Measurements from ENCODE around the gene KCNIP1. TPM values are rescaled to one million over a fixed set of nuclear protein-coding genes. Genes with fewer than 3 reads are reported as not detected.

KCNIP1 gene
- polyA plus RNA-seq, 1 donor from 2014 or later, result 13.8 TPM

DNA sequence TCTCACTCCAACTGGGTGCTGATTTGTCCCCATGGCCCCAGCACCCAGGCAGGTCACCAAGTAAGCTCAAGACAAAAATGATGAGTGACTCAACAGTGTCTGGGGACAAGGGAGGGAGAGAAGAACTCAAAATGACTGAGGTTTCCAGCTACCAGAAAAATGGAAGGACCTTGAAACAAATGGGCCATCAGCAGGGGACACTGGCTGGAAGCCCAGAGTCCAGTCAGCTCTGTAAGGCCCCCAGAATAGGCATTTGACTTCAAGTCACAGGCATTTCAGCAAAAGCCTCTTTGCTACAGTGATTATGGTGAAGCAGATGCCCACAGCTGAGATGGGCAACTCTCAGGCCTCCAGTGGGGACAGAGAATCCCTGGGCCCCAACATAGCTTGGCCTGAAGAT is 140.7 kb downstream of the KCNIP1 start:
- Histone ChIP-seq H3K27ac (ENCODE audit: low read length) (no peak overlapping the region), H2AFZ (ENCODE audit: low read depth, low read length) (no peak overlapping the region), H3K9me3 (ENCODE audit: low read length) (no peaks in the 10 kb centered on the region), H3K9ac (ENCODE audit: low read length) (no peak overlapping the region), H3K36me3 (ENCODE audit: insufficient read depth, low read length) (no peaks in the 10 kb centered on the region), H3K9me2 (ENCODE audit: insufficient read depth, low read length) (no peaks in the 10 kb centered on the region), H3K4me2 (ENCODE audit: low read length) (no peak overlapping the region), H3K4me3 (ENCODE audit: low read length) (no peak overlapping the region), H4K20me1 (ENCODE audit: insufficient read depth) (no peaks in the 10 kb centered on the region), H3K27me3 (ENCODE audit: insufficient read depth, low read depth, low read length) (no peaks in the 10 kb centered on the region), H3F3A (ENCODE audit: insufficient read depth, low read length, poor library complexity, severe bottlenecking) (no peaks in the 10 kb centered on the region), H3K79me2 (replicated peaks; ENCODE audit: insufficient read depth, low read length) (no peaks in the 10 kb centered on the region)
- TF ChIP-seq TAF1 (IDR thresholded peaks at IDR 0.05; ENCODE audit: low read depth) (no peak), EP300 (conservative IDR thresholded peaks at IDR 0.05; ENCODE audit: poor library complexity, severe bottlenecking) (no peak), SMC3 (conservative IDR thresholded peaks at IDR 0.05; ENCODE audit: poor library complexity) (no peak), EZH2 (IDR thresholded peaks at IDR 0.05; ENCODE audit: borderline replicate concordance, insufficient read depth, low read length, poor library complexity, severe bottlenecking) (no peak), MXI1 (conservative IDR thresholded peaks at IDR 0.05; ENCODE audit: poor library complexity, severe bottlenecking) (no peak), POLR2AphosphoS5 (IDR thresholded peaks at IDR 0.05) (no peak), RAD21 (conservative IDR thresholded peaks at IDR 0.05) (no peak)
- TF ChIP-seq, protein P1, sequence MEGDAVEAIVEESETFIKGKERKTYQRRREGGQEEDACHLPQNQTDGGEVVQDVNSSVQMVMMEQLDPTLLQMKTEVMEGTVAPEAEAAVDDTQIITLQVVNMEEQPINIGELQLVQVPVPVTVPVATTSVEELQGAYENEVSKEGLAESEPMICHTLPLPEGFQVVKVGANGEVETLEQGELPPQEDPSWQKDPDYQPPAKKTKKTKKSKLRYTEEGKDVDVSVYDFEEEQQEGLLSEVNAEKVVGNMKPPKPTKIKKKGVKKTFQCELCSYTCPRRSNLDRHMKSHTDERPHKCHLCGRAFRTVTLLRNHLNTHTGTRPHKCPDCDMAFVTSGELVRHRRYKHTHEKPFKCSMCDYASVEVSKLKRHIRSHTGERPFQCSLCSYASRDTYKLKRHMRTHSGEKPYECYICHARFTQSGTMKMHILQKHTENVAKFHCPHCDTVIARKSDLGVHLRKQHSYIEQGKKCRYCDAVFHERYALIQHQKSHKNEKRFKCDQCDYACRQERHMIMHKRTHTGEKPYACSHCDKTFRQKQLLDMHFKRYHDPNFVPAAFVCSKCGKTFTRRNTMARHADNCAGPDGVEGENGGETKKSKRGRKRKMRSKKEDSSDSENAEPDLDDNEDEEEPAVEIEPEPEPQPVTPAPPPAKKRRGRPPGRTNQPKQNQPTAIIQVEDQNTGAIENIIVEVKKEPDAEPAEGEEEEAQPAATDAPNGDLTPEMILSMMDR (IDR thresholded peaks at IDR 0.05; ENCODE audit: poor library complexity, severe bottlenecking), result no peak
- TF ChIP-seq, protein P2, sequence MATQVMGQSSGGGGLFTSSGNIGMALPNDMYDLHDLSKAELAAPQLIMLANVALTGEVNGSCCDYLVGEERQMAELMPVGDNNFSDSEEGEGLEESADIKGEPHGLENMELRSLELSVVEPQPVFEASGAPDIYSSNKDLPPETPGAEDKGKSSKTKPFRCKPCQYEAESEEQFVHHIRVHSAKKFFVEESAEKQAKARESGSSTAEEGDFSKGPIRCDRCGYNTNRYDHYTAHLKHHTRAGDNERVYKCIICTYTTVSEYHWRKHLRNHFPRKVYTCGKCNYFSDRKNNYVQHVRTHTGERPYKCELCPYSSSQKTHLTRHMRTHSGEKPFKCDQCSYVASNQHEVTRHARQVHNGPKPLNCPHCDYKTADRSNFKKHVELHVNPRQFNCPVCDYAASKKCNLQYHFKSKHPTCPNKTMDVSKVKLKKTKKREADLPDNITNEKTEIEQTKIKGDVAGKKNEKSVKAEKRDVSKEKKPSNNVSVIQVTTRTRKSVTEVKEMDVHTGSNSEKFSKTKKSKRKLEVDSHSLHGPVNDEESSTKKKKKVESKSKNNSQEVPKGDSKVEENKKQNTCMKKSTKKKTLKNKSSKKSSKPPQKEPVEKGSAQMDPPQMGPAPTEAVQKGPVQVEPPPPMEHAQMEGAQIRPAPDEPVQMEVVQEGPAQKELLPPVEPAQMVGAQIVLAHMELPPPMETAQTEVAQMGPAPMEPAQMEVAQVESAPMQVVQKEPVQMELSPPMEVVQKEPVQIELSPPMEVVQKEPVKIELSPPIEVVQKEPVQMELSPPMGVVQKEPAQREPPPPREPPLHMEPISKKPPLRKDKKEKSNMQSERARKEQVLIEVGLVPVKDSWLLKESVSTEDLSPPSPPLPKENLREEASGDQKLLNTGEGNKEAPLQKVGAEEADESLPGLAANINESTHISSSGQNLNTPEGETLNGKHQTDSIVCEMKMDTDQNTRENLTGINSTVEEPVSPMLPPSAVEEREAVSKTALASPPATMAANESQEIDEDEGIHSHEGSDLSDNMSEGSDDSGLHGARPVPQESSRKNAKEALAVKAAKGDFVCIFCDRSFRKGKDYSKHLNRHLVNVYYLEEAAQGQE (IDR thresholded peaks at IDR 0.05; ENCODE audit: borderline replicate concordance), result no peak

GRCh38 chr5:170648541-170648940 is 144.7 kb downstream of the KCNIP1 start:
- H3K27me3 ChIP-seq (ENCODE audit: insufficient read depth, low read depth, low read length), result no peaks in the 10 kb centered on the region
- no peak for TF ChIP-seq EP300 (conservative IDR thresholded peaks at IDR 0.05; ENCODE audit: poor library complexity, severe bottlenecking)
- TF ChIP-seq POLR2AphosphoS5 (IDR thresholded peaks at IDR 0.05), result no peak
- TF ChIP-seq TAF1 (IDR thresholded peaks at IDR 0.05; ENCODE audit: low read depth), result no peak
- TF ChIP-seq EZH2 (IDR thresholded peaks at IDR 0.05; ENCODE audit: borderline replicate concordance, insufficient read depth, low read length, poor library complexity, severe bottlenecking), result no peak
- no peak for TF ChIP-seq RAD21 (conservative IDR thresholded peaks at IDR 0.05)
- TF ChIP-seq, protein P2 (IDR thresholded peaks at IDR 0.05; ENCODE audit: borderline replicate concordance), result no peak
- TF ChIP-seq MXI1 (conservative IDR thresholded peaks at IDR 0.05; ENCODE audit: poor library complexity, severe bottlenecking), result no peak
- no peaks in the 10 kb centered on the region for H4K20me1 ChIP-seq (ENCODE audit: insufficient read depth)
- no peaks in the 10 kb centered on the region for H3K9me2 ChIP-seq (ENCODE audit: insufficient read depth, low read length)
- no peak overlapping the region for H3K4me3 ChIP-seq (ENCODE audit: low read length)
- H3K4me2 ChIP-seq (ENCODE audit: low read length), result no peak overlapping the region
- no peaks in the 10 kb centered on the region for H3K36me3 ChIP-seq (ENCODE audit: insufficient read depth, low read length)
- H3K9me3 ChIP-seq (ENCODE audit: low read length), result no peaks in the 10 kb centered on the region
- no peak overlapping the region for H3K9ac ChIP-seq (ENCODE audit: low read length)
- H3K27ac ChIP-seq (ENCODE audit: low read length), result no peak overlapping the region
- no peak overlapping the region for H2AFZ ChIP-seq (ENCODE audit: low read depth, low read length)
- H3F3A ChIP-seq (ENCODE audit: insufficient read depth, low read length, poor library complexity, severe bottlenecking), result no peaks in the 10 kb centered on the region
- no peaks in the 10 kb centered on the region for H3K79me2 ChIP-seq (replicated peaks; ENCODE audit: insufficient read depth, low read length)
